Effector memory CD8-positive, alpha-beta T cell (primary cell): ENCODE data around the gene PMPCB.
A peak's percentile ranks its signal among the peaks of the same experiment; 100 is the strongest.

Source experiments
- ATAC-seq: fragments of 150-1000 bp; cut with Tn5 transposase; replicated peaks from 2 replicates; pipeline ENCODE4 v1.10.0; 2021; ENCODE audit warnings: mild to moderate bottlenecking, moderate library complexity
- DNase-seq, 3 experiments: peaks; one replicate each; pipeline ENCODE4 v3.0.0; 2021
- H3K27ac Mint-ChIP-seq, 2 donors: one replicate each; pipeline ENCODE4 v1.8.0; 2022; ENCODE audit warnings: mild to moderate bottlenecking in 2 of 2, mixed read lengths in 2 of 2, moderate library complexity in 2 of 2
- H3K27me3 Mint-ChIP-seq, 2 donors: one replicate each; pipeline ENCODE4 v1.8.0; 2022; ENCODE audit warnings: mixed read lengths in 2 of 2
- H3K36me3 Mint-ChIP-seq: one replicate; pipeline ENCODE4 v1.8.0; 2022; ENCODE audit warnings: mild to moderate bottlenecking, moderate library complexity, mixed read lengths; ENCODE audit not compliant: insufficient read depth
- H3K4me1 Mint-ChIP-seq, 2 donors: one replicate each; pipeline ENCODE4 v1.8.0; 2022; ENCODE audit warnings: low read depth in 2 of 2, mixed read lengths in 2 of 2
- H3K4me3 Mint-ChIP-seq, 2 donors: one replicate each; pipeline ENCODE4 v1.8.0; 2022; ENCODE audit warnings: mild to moderate bottlenecking in 2 of 2, mixed read lengths in 2 of 2, moderate library complexity in 2 of 2
- H3K9me3 Mint-ChIP-seq, 2 donors: one replicate each; pipeline ENCODE4 v1.8.0; 2022; ENCODE audit warnings: mixed read lengths in 2 of 2

PMPCB gene

GRCh38 chr7:103293526-103293925 lies 3.7 kb upstream of the PMPCB start:
- peaks cover 6 to 37% of the 10 kb centered on the region in 2 donors for H3K27me3 Mint-ChIP-seq
- no peaks in the 10 kb centered on the region for H3K9me3 Mint-ChIP-seq
- ATAC-seq (no peak), DNase-seq (no peak)
- no peak overlapping the region for H3K27ac Mint-ChIP-seq
- peaks cover 13% of the 10 kb centered on the region for H3K36me3 Mint-ChIP-seq
- no peak overlapping the region for H3K4me3 Mint-ChIP-seq
- H3K4me1 Mint-ChIP-seq = peaks cover 13 to 17% of the 10 kb centered on the region in 2 donors

GRCh38 chr7:103297837-103298179 lies 573 bp downstream of the PMPCB start:
- Mint-ChIP-seq H3K27ac (peak overlapping the region; percentile 75 to 93), H3K4me1 (peaks cover 17 to 29% of the 10 kb centered on the region in 2 donors), H3K9me3 (no peaks in the 10 kb centered on the region), H3K27me3 (peaks cover 0 to 8% of the 10 kb centered on the region in 2 donors), H3K4me3 (peak overlapping the region; percentile 86), H3K36me3 (peaks cover 50% of the 10 kb centered on the region)
- ATAC-seq (no peak), DNase-seq (no peak)

GRCh38 chr7:103299660-103300059 lies 2.4 kb downstream of the PMPCB start:
- no peak overlapping the region for H3K4me3 Mint-ChIP-seq
- no peaks in the 10 kb centered on the region for H3K9me3 Mint-ChIP-seq
- DNase-seq (no peak), ATAC-seq (no peak)
- peaks cover 17 to 32% of the 10 kb centered on the region in 2 donors for H3K4me1 Mint-ChIP-seq
- no peak overlapping the region for H3K27ac Mint-ChIP-seq
- no peaks in the 10 kb centered on the region for H3K27me3 Mint-ChIP-seq
- H3K36me3 Mint-ChIP-seq = peaks cover 68% of the 10 kb centered on the region

DNA sequence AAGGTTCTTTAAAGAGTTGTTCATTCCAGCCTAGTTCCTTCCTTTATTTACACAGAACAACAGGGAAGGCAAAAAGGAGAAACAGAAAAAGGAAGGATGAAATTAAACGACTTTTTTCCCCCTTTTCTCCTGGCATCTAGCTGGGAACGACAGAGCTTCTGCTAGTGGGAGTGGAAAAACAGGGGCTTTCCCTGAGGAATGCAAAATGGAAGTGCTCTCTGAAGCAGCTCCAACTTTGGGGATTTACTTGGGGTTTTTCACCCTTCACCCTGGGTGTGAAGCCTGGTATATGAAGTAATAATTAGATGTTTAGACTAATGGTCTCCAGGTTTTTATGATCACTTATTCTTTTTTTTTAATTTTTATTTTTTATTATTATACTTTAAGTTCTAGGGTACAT lies 4.2 kb downstream of the PMPCB start:
- ATAC-seq (no peak), DNase-seq (no peak)
- Mint-ChIP-seq H3K27me3 (no peaks in the 10 kb centered on the region), H3K4me1 (peaks cover 14 to 31% of the 10 kb centered on the region in 2 donors), H3K9me3 (no peaks in the 10 kb centered on the region), H3K27ac (no peak overlapping the region), H3K4me3 (no peak overlapping the region), H3K36me3 (peaks cover 84% of the 10 kb centered on the region)

DNA sequence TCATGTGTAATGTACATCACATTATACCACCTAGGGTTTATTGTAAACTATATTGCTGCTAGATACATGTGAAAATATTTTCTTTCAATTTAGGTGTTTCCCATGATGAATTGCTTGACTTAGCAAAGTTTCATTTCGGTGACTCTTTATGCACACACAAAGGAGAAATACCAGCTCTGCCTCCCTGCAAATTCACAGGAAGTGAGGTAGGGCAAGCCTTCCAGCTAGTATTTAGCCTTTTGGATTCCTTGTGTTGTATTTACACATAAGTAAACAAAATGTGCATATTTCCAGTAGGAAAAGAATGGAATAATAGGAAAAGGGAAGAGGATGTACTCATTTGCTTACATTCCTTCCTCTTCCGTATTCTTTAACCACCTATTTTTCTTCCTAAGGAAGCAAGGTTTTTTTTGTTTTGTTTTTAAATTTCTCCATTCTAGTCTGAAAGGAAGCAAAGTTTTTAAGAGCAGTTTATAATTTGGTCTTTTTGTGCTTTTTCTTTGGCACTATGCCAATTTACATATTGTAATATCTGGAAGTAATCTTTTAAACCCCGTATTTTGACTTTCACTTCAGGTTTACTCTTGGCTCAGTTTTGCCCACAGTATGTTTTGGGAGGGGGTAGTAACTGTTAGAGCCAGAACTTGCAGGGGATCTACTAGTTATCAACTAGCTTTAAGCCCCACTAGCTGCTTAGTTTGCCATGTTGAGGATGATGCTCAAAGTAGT lies 10.4 kb downstream of the PMPCB start:
- ATAC-seq (no peak), DNase-seq (no peak)
- Mint-ChIP-seq H3K9me3 (no peaks in the 10 kb centered on the region), H3K4me1 (peaks cover 0 to 11% of the 10 kb centered on the region in 2 donors), H3K27ac (peak overlapping the region in 1 of 2 donors; percentile 76), H3K36me3 (peaks cover 98% of the 10 kb centered on the region), H3K27me3 (no peaks in the 10 kb centered on the region), H3K4me3 (no peak overlapping the region)

GRCh38 chr7:103314852-103315251 lies 17.6 kb downstream of the PMPCB start:
- H3K36me3 Mint-ChIP-seq = peaks cover 100% of the 10 kb centered on the region
- H3K9me3 Mint-ChIP-seq = no peaks in the 10 kb centered on the region
- no peaks in the 10 kb centered on the region for H3K27me3 Mint-ChIP-seq
- no peak overlapping the region for H3K4me3 Mint-ChIP-seq
- H3K27ac Mint-ChIP-seq = peak overlapping the region in 1 of 2 donors; percentile 79
- ATAC-seq (no peak), DNase-seq (no peak)
- peaks cover 9 to 12% of the 10 kb centered on the region in 2 donors for H3K4me1 Mint-ChIP-seq

DNA sequence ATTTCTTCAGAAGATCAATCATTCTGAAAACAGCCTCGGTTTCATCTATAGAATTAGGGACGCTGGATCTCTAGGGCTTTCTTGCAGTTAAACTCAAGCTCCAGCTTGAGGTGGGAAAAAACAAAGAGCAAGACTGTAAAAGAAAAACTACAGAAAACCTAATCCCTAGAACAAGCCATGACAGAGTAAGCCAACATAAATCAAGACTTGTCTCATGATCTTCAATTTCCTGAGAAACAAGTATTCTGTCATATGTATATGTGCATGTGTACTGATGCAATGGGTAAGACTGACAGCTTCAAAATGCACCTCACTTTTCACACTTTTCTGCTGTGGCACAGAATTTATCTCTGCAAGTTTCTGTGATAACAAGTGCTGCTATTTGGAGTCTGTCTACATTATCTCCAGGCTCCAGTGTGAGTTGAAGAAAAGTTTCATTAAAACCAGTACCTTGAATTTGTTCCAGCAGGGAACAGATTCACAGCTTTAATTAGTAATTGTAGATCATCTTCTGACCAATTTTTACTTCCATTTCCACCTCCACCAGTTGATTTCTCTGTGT lies 19.2 kb downstream of the PMPCB start:
- Mint-ChIP-seq H3K27ac (peak overlapping the region in 1 of 2 donors; percentile 75), H3K4me1 (peaks cover 9 to 12% of the 10 kb centered on the region in 2 donors), H3K27me3 (no peaks in the 10 kb centered on the region), H3K4me3 (no peak overlapping the region), H3K36me3 (peaks cover 100% of the 10 kb centered on the region), H3K9me3 (no peaks in the 10 kb centered on the region)
- no peak for ATAC-seq
- no peak for DNase-seq

DNA sequence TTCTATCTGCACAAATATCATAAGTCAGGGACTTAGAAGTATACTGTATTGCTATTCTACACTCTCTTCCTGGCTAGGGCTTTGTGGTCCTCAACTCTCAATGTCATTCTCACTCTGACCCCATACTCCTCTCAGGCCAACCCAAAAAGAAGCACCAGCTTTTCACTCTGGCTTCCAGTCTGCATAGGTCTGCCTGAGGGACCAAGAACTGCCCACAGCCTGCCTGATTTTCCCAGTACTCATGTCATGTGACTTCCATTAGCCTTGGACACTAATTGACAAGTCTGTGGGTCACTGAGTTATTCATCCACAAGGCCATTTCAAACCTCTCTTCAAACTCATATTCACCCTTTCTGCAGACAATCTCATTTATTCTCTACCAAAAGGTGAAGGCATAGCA lies 19.8 kb downstream of the PMPCB start:
- no peaks in the 10 kb centered on the region for H3K27me3 Mint-ChIP-seq
- no peak for ATAC-seq
- no peak overlapping the region for H3K4me3 Mint-ChIP-seq
- H3K9me3 Mint-ChIP-seq = no peaks in the 10 kb centered on the region
- DNase-seq = no peak
- peaks cover 9 to 12% of the 10 kb centered on the region in 2 donors for H3K4me1 Mint-ChIP-seq
- H3K27ac Mint-ChIP-seq = peak overlapping the region; percentile 16 to 75
- H3K36me3 Mint-ChIP-seq = peaks cover 100% of the 10 kb centered on the region

DNA sequence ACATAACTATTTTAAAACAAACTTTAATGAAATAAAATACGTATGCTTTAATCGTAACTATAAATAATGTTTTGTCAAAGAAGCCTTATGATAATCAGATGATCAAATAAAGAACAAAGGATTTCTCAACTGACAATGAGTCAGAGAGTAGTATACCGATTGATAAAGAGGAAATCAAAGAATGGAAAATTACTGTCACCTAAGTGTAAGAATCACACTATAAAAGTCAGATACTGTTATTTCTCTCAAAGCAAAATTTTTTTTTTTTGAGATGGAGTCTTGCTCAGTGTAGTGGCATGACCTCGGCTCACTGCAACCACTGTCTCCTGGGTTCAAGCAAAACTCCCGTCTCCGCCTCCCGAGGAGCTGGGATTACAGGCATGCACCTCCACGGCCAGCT lies 28.5 kb downstream of the PMPCB start:
- Mint-ChIP-seq H3K27me3 (no peaks in the 10 kb centered on the region), H3K4me1 (peaks cover 0 to 6% of the 10 kb centered on the region in 2 donors), H3K4me3 (no peak overlapping the region), H3K27ac (peak overlapping the region in 1 of 2 donors; percentile 68), H3K9me3 (no peaks in the 10 kb centered on the region), H3K36me3 (peaks cover 77% of the 10 kb centered on the region)
- no peak for DNase-seq
- ATAC-seq = no peak

DNA sequence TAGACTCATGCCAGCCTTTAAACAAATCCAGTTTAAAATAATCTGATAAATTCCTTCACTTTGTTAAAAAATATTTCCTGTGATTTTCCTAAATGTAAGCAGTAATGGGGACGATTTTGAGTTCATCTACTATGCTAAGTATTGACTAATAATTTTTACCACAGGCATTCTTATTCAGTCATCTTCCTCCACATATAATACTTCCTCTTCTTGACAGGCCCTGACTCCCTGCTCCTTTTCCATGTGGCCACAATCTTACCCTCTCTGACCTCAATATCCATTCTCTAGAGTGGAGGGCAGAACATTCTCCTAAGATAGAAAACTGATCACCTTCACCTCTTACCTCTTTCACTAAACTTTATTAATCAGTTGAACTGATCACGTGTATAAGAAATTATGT lies 39.5 kb downstream of the PMPCB start:
- Mint-ChIP-seq H3K9me3 (no peaks in the 10 kb centered on the region), H3K27me3 (no peaks in the 10 kb centered on the region), H3K36me3 (peaks cover 69% of the 10 kb centered on the region), H3K4me3 (no peak overlapping the region), H3K4me1 (peaks cover 8 to 23% of the 10 kb centered on the region in 2 donors), H3K27ac (no peak overlapping the region)
- DNase-seq (no peak), ATAC-seq (no peak)

DNA sequence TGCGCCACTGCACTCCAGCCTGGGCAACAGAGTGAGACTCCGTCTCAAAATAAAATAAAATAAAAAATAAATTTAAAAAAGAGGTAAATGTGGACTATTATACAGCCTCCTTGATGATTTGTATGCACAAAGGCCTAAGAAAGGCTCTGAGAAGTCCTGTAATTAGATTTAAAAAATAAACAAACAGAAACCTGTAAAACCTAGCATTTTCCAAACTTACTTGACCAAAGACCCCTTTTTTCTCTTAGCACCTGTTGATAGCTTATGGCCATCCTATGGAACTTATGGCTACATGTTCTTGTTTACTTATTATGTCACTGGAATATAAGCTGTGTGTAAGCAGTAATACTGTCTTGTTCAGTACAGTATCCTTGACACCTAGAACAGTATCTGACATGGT lies 41.6 kb downstream of the PMPCB start:
- Mint-ChIP-seq H3K36me3 (peaks cover 56% of the 10 kb centered on the region), H3K4me3 (no peak overlapping the region), H3K4me1 (peaks cover 10 to 35% of the 10 kb centered on the region in 2 donors), H3K9me3 (no peaks in the 10 kb centered on the region), H3K27ac (no peak overlapping the region), H3K27me3 (no peaks in the 10 kb centered on the region)
- ATAC-seq (no peak), DNase-seq (no peak)

DNA sequence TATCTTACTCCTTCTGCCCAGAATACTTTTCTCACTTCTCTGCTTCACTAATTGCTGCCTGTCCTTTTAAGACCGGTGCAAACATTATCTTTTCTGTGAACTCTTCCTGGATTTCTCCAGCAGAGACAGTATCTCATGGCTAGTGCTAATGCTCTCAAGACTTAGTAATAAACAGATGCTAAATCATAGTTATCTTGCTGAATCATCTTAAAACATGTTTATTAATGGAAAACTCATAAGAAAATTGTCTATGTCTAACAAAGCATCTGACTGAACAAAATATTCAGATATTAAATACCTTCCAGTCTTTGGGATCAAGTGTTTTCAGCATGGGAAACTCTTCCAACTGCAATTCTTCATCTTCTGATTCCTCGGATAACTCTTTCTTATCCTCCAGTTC lies 44.2 kb downstream of the PMPCB start:
- H3K27me3 Mint-ChIP-seq = no peaks in the 10 kb centered on the region
- peaks cover 19 to 41% of the 10 kb centered on the region in 2 donors for H3K4me1 Mint-ChIP-seq
- peaks cover 48% of the 10 kb centered on the region for H3K36me3 Mint-ChIP-seq
- peak overlapping the region in 1 of 2 donors; percentile 35 for H3K4me3 Mint-ChIP-seq
- no peak overlapping the region for H3K27ac Mint-ChIP-seq
- no peak for DNase-seq
- no peaks in the 10 kb centered on the region for H3K9me3 Mint-ChIP-seq
- ATAC-seq = no peak

- Mint-ChIP-seq H3K27me3 (no peaks in the 10 kb centered on the region), H3K36me3 (peaks cover 38% of the 10 kb centered on the region), H3K27ac (peak overlapping the region in 1 of 2 donors; percentile 99), H3K4me3 (peak overlapping the region; percentile 99), H3K4me1 (peaks cover 25 to 53% of the 10 kb centered on the region in 2 donors), H3K9me3 (no peaks in the 10 kb centered on the region)
- DNase-seq (no peak), ATAC-seq (no peak)
Measured at GRCh38 chr7:103343332-103343731, 46.1 kb downstream of the PMPCB start.

DNA sequence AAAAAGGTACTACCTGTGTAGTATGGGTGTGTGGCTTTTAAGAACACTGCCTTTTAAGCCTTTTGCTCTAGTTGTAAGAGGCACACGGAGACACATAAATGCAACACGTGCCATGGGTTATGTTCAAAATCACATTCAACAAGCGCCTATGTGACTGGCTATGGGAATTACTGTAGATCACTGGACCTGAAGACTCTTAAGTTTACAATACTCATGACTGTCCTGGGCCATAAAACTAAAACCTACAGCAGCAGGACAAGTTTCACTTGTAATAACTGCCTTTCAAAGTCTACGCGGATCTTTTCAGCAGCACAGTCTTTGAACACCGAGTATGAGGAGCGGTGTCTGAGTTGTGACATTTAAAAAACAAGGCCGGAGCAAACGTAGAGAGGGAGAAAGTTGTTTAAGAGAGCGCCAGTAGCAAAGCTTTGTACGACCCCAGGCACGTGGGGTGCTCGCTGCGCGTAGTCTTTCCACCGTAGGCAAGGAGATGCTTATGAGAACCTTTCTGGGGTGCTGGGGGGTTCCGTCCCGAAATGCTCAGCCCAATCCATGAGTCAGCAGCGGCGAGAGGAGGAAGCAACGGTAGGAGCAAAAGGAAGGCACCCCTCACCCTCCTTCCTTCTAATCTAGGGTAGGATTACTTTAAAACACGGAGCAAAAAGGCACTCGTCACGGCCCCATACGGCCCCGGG lies 46.7 kb downstream of the PMPCB start:
- Mint-ChIP-seq H3K27ac (peak overlapping the region; percentile 98 to 99), H3K27me3 (no peaks in the 10 kb centered on the region), H3K4me3 (peak overlapping the region; percentile 99), H3K4me1 (peaks cover 28 to 55% of the 10 kb centered on the region in 2 donors), H3K9me3 (no peaks in the 10 kb centered on the region), H3K36me3 (peaks cover 42% of the 10 kb centered on the region)
- peak; percentile 21 for ATAC-seq
- peak in 1 of 3 experiments; percentile 8 for DNase-seq
